Jurkat, Clone E6-1 (cell line): Measurements from ENCODE around the gene NCF4. TPM values are rescaled to one million over a fixed set of nuclear protein-coding genes. Genes with fewer than 3 reads are reported as not detected.

Experiments used
- DNase-seq: peaks from one replicate; pipeline ENCODE4 v3.0.0-alpha.2; 2011; ENCODE audit warnings: low read depth, low spot score
- H3K4me3 ChIP-seq: 2 replicates; pipeline ENCODE4 v1.5.1; 2011; ENCODE audit warnings: mild to moderate bottlenecking, low read length, control low read depth, moderate library complexity
- polyA plus RNA-seq: library from polyadenylated mRNA; unstranded; fragments of >200 nt; gene quantifications from one replicate; pipeline ENCODE4 v1.2.1, GENCODE V29; 2012; ENCODE audit warnings: missing spikeins; ENCODE audit not compliant: insufficient read length, insufficient read depth

Gene NCF4
- not detected for polyA plus RNA-seq

- H3K4me3 ChIP-seq = no peak within 1 kb of the TSS
- peak; percentile 19 for DNase-seq
Measured at GRCh38 chr22:36860821-36861659, at the start of gene NCF4. Gene NCF4, plus strand, starts transcription at chr22:36861006. Its CDS starts 166 bp downstream, at chr22:36861172.

DNA sequence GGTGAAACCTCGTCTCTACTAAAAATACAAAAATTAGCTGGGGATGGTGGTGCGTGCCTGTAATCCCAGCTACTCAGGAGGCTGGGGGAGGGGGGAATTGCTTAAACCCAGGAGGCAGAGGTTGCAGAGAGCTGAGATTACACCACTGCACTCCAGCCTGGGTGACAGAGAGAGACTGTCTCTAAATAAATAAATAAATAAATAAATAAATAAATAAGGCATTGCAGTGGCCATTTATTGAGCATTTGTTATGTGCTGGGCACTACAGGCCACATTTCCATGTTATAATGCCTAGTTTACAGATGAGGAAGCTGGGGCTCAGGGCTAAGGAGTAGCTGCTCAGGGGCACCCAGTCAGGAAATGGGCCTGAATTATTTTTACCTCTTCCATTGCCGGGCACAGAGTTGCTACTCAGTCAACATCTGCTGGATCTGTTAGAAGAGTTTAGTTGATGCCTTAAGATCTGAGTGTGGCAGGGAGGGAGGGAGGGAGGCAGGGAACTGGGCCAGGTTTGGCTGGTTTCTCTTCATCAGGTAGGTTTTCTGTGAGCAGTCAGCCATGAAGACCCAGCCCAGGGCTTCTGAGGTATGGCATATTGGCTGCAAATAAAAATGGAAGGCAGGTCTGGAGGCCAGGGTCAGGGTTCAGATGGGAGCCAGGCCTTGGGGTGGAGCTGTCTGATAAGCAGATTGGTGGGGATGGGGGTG, 49.6 kb upstream of the NCF4 start:
- no peak overlapping the region for H3K4me3 ChIP-seq
- DNase-seq = no peak

DNA sequence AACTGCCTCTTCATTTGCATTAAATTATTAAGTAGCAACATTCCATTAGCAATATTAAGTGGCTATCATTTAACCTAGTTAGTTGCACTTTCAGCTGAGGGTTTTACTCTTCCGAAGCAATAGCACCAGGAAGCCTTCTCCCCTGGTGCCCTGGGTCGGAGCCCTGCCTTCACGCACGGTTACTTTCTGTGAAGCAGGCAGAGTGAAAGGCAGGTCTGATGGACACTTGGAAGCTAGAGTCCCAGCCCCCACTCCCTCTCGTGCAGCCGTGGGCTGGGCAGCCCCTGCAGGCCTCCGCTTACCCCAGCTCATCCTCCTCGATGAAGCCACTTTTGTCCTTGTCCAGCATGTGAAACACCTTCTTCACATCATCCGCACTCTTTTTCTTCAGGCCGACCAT, 46.0 kb upstream of the NCF4 start:
- DNase-seq = no peak
- H3K4me3 ChIP-seq = no peak overlapping the region

DNA sequence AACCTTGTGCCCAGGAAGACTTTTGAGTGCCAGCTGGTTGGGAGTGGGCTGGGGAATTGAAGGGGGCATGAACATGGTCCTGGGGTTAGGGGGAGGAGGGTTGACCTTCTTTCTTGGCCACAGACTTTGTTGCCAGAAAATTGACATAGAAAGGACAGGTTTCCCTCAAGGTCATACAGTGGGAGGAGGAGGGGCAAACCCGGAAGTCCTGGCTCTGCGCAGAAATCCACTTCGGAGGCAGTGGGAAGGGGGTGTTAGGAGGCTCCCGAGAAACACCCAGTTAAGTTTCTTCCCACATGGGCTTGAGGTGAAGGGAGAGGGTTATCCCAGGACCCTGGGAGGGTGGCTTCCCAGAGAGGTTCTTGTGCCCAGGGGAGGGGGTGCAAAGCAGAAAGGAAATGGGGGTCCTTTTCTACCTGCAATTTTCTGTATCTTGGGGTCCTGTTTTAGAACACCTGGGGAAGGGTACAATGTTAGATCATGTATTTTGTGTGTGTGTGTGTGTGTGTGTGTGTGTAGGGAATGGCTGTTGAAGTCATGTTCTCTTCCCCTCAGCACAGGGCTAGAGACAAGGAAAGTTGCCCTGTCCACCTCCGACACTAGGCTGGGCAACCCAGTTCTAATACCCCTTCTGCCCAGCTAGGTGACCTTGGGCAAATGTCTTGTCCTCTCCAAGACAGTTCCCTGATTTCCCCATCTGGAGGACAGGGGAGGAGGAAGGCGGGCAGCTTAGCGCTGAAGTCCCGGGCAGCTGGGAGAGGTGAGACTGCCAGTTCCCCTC, 45.1 kb upstream of the NCF4 start:
- no peak for DNase-seq
- H3K4me3 ChIP-seq = no peak overlapping the region

- DNase-seq = no peak
Measured at GRCh38 chr22:36816339-36816635, 44.5 kb upstream of the NCF4 start.

GRCh38 chr22:36816636-36817524, 43.9 kb upstream of the NCF4 start, which contains the start of gene PVALB:
Gene PVALB, minus strand, starts transcription at chr22:36817035. Its CDS starts 30 bp downstream, at chr22:36817005.
- no peak for DNase-seq
- H3K4me3 ChIP-seq = no peak within 1 kb of the TSS

More at GRCh38 chr22:36816339-36816635, 44.5 kb upstream of the NCF4 start:
- no peak overlapping the region for H3K4me3 ChIP-seq

GRCh38 chr22:36817525-36817848, 43.3 kb upstream of the NCF4 start:
- no peak overlapping the region for H3K4me3 ChIP-seq
- DNase-seq = no peak

GRCh38 chr22:36818010-36818642, 42.7 kb upstream of the NCF4 start:
- no peak for DNase-seq
- H3K4me3 ChIP-seq = no peak overlapping the region

GRCh38 chr22:36819112-36819511, 41.7 kb upstream of the NCF4 start:
- no peak for DNase-seq
- no peak overlapping the region for H3K4me3 ChIP-seq

DNA sequence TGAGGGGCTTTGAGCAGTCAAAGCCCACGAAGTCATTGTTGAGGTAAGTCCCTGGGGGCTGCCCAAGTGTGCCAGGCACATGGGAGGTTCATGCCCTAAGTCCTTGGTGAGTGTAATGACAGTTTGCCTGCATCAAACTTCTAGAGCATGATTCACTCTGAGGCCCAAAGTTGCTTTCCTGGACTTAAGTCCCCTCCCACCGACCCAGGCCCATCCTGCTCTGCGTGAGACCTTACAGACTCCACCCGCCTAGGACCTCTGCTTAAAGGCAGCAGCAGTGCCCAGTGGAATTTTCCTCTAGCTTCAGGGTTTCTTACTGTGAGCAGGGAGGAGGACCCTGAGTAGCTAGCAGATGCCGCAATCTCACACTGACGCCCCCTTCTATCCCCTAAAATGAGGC, 38.2 kb upstream of the NCF4 start:
- H3K4me3 ChIP-seq = no peak overlapping the region
- no peak for DNase-seq

DNA sequence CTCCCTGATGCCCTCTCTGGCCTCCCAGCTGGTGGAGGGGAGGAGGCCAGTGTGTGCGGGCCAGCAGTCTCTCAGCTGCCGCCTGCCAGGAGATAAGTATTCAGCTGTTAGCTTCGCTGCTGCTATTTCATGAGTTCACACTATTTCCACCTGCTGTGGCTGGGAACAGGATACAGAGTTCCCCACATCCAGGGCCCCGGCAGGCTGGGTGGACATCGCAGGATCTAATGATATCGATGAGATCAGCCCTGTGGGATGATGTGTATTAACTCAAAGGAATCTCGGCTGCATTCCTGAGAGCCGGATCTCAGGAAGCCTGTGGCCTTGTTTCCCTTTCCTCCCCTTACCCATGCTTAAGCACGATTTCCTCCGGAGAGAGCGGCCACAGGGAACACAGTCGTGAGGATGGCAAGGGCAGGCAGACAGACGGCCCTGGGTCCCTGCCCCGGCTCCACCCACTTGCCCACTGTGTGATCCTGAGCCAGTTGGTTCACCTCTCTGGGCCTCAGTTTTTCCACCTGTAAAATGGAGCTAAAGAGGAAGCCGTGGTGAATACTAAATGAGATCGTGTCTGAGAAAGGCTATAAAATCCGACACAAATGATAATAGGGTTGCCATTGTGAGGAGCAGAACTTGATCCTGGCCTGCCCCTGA, 37.5 kb upstream of the NCF4 start:
- no peak for DNase-seq
- no peak overlapping the region for H3K4me3 ChIP-seq

GRCh38 chr22:36824655-36825054, 36.2 kb upstream of the NCF4 start:
- no peak for DNase-seq
- no peak overlapping the region for H3K4me3 ChIP-seq

- DNase-seq = no peak
- H3K4me3 ChIP-seq = no peak overlapping the region
Measured at GRCh38 chr22:36826262-36826661, 34.5 kb upstream of the NCF4 start.

DNA sequence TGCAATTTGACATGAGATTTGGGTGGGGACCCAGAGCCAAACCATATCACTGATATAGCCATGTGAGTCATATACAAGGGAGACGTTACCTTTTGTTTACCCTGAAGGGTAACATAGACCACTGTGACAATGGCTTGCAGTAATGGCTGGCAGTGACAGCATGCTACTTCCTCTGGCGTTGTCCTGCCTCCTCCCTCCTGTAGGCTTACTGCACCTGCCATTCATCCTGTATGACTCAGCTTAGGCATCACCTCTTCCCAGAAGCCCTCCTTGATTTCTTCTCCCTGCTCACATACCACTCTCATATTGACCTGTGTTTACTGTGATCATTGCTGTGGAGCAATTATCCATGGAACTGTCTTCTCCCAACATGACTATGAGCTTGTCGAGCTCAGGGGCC, 32.0 kb upstream of the NCF4 start:
- H3K4me3 ChIP-seq = no peak overlapping the region
- DNase-seq = no peak

DNA sequence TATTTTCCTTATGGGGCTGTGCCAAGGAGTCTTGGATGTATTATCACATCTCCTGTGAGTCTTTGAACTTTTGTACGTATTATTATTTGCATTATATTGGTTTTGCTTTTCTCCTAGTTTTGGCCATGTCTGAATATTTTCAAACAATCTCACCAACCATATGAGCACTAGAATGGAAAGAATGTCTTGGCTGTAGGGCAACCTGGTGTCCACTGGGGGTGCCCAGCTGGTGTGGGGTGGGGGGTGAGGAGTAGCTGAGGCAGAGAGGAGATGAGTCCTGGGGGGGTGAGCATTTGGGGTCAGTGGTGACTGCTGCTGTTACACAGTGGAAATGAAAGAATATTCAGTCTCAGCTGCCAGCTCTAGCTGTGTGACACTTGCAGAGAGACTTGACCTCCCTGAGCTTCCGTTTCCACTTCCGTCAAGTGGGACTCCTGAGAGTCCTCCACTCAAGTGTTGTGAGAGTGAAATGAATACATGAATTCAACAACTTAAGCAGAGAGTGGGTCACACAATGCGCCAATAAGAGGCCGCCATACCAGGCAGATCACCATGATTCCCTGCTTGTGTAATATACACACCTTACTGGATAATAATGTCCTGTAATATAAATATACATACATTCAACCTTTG, 31.3 kb upstream of the NCF4 start:
- H3K4me3 ChIP-seq = no peak overlapping the region
- no peak for DNase-seq

DNA sequence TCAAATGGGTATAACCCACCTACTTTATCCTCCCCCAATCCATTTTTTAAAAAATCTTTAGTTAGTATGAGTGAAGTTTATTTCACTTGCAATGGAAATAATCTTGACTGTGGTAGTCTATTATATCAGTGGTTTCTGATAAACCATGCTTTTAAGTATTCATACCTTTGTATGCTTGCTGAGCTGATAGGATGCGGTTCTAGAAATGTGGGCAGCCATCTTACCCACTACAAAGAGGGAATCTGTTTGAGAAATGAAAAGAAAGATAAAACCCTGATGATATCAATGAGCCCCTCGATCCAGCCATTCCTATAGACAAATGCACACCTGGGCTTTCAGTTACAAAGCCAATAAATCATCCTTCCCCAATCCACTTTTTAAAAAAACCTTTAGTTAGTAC, 30.2 kb upstream of the NCF4 start:
- peak; percentile 94 for DNase-seq
- no peak overlapping the region for H3K4me3 ChIP-seq

GRCh38 chr22:36831206-36831605, 29.6 kb upstream of the NCF4 start:
- no peak for DNase-seq
- no peak overlapping the region for H3K4me3 ChIP-seq

- no peak for DNase-seq
Measured at GRCh38 chr22:36831717-36832116, 29.1 kb upstream of the NCF4 start.

More at GRCh38 chr22:36831717-36832116, 29.1 kb upstream of the NCF4 start:
- H3K4me3 ChIP-seq = no peak overlapping the region
